Cardiac fibroblast (primary cell): ENCODE results near the gene CCDC73.

Experiments used
- DNase-seq, 2 donors: peaks; one replicate each; pipeline versions ENCODE4 v3.0.0 to v3.0.0-alpha.2; 2010; ENCODE audit warnings: low read depth in 2 of 2
- H3K4me3 ChIP-seq, 2 donors: replicated peaks in 1 of 2; 1 replicate in 1 of 2; 2 replicates in 1 of 2; pipeline ENCODE4 v1.5.1; 2011; ENCODE audit warnings: low read depth in 2 of 2, low read length in 2 of 2, mild to moderate bottlenecking in 2 of 2, moderate library complexity in 1 of 2
- TF ChIP-seq, protein P1 (sequence below): IDR thresholded peaks from one replicate; pipeline ENCODE4 v1.5.1; 2011; ENCODE audit warnings: low read depth, mild to moderate bottlenecking, low read length, inconsistent platforms

The CCDC73 gene

DNA sequence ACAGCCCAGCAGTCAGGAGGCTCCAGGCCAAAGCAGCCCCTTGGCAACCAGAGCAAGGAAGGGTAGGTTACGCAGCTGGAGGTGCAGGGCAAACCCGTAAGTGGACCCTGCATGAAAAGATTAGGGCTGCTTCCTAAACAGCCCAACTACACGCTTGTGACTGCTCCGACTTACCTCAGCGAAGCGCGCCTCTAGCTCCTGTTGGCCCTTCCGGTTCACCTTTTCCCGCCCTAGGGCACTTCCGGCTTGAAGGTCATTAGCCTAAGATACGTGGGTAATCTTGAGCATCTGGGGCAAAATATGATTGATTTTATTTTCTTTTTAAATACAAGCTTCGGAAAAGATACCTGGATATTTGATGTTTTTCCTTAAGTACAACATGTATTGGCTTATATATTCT is at the start of gene CCDC73:
Gene CCDC73 (minus strand): TSS at position 224 of the 400 bp plus-strand sequence. CDS start 34,419 bp downstream, outside the sequence.
- no peak for DNase-seq
- H3K4me3 ChIP-seq: no peak within 1 kb of the TSS
- TF ChIP-seq, protein P1, sequence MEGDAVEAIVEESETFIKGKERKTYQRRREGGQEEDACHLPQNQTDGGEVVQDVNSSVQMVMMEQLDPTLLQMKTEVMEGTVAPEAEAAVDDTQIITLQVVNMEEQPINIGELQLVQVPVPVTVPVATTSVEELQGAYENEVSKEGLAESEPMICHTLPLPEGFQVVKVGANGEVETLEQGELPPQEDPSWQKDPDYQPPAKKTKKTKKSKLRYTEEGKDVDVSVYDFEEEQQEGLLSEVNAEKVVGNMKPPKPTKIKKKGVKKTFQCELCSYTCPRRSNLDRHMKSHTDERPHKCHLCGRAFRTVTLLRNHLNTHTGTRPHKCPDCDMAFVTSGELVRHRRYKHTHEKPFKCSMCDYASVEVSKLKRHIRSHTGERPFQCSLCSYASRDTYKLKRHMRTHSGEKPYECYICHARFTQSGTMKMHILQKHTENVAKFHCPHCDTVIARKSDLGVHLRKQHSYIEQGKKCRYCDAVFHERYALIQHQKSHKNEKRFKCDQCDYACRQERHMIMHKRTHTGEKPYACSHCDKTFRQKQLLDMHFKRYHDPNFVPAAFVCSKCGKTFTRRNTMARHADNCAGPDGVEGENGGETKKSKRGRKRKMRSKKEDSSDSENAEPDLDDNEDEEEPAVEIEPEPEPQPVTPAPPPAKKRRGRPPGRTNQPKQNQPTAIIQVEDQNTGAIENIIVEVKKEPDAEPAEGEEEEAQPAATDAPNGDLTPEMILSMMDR: no peak

DNA sequence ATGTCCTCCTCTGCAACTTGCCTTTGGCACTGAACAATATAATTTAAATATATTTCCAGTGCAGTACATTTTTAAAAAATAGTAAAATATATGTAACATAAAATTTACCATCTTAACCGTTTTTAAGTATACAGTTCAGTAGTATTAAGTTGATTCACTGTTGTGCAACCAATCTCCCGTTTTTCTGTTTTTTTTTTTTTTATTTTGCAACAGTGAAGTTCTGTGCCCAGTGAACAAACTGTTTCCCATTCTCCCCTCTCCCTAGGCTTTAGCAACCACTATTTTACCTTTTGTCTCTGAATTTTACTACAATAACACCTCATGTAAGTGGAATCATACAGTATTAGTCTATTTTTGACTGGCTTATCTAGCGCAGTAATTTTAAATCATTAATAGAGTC is 49.1 kb upstream of the CCDC73 start:
- TF ChIP-seq, protein P1: no peak
- DNase-seq: no peak
- no peak overlapping the region for H3K4me3 ChIP-seq

DNA sequence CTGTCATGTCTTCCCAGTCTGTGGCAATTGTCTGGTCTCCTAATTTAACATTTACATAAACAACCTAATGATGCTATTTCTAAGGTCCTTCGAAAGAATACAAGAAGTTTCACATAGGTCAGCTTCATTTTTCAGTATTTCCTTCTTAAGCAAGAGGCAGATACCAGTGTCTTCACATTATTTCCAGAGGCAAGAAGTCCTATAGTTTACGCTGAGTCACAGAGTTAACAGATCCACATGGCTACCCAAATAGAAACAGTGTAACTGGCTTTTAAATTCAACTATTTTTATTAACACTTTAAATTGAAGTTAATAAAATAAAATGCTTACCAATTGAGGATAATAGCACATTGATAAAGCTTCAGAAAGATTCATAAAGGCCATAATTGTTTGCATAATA is 46.1 kb upstream of the CCDC73 start:
- TF ChIP-seq, protein P1: no peak
- DNase-seq: no peak
- H3K4me3 ChIP-seq: no peak overlapping the region

DNA sequence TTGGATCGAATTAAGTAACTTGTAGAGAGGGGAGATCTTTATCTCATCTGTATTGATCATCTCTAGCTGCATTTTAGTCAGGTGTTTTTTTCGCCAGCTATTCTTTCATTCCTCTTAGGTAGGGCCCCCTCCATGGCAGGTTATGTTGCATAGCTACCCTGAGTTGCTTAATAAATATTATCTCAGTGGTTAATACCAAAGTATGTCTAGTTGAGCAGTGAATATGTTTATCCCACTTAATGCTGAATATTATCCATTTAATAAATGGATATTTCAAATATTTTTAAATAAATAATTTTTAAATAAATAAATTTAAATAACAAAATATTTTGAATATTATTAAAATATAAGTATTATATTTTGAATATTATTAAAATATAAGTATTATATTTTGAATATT is 44.8 kb upstream of the CCDC73 start:
- TF ChIP-seq, protein P1: no peak
- H3K4me3 ChIP-seq: no peak overlapping the region
- no peak for DNase-seq

DNA sequence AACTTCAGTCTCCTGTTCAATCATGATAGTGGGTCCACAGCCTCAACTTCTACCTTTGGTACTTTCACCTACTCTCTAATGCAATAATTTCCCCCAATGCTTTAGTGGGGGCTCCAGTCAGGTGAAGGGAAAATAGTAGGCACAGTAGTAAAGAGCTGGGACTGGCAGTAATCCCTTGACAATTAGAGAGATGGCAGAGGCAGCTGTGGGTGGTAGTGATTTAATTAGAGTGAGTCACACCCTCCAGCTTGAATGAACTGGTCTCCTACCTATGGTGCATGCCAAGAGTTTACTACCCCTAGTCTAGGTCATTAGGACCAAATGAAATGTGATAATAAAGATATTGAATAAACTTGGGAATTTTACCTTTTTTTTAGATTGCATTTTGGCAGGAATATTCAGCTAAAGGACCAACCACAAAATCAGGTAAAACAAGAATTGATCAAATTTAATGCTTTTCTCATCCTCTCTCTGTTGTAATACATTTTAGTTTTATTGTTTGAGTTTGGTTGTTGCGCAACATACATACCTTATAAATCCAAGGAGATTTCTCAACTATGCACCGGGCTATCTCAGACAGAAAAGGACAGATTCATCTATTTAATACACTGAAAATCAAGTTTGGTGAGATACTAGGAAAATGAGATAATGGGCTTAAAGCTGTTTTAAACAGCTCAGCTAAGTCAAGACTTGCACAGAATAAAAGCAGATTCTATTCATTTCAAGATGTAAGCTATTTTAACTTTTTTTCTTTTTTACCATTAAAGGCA is 44.2 kb upstream of the CCDC73 start:
- TF ChIP-seq, protein P1: no peak
- DNase-seq: peak in 1 of 2 donors; percentile 29
- no peak overlapping the region for H3K4me3 ChIP-seq

- no peak overlapping the region for H3K4me3 ChIP-seq
- DNase-seq: no peak
- TF ChIP-seq, protein P1: no peak
Observed at GRCh38 chr11:32836946-32837345, 42.5 kb upstream of the CCDC73 start.
